Caco-2 (cell line): ENCODE results near the gene TEC. TPM values are rescaled to one million over a fixed set of nuclear protein-coding genes. Genes with fewer than 3 reads are reported as not detected.

Experiments used
- BruUV-seq: library from RNA; stranded (reverse); fragments of 400-500 nt; replicated peaks from 2 replicates; lab custom pipeline; 2021; lab: Mats Ljungman, UMichigan
- CTCF ChIA-PET: fragments of 300-600 bp; sonication (Branson Sonifier 250); formaldehyde crosslinking; loops from one replicate; lab custom pipeline; 2022; ENCODE audit warnings: antibody characterized with exemption; lab: Charles Lee
- POLR2A ChIA-PET: fragments of 300-600 bp; sonication (Branson Sonifier 250); formaldehyde crosslinking; loops from one replicate; lab custom pipeline; 2022; ENCODE audit warnings: antibody characterized with exemption; lab: Charles Lee
- DNase-seq, 2 experiments: peaks; one replicate each; pipeline versions ENCODE4 v3.0.0 to v3.0.0-alpha.2; 2020 to 2022
- H3K27me3 ChIP-seq: replicated peaks from 2 replicates; pipeline ENCODE4 v1.6.0; 2011; ENCODE audit warnings: low read length; ENCODE audit not compliant: control insufficient read depth, insufficient read depth
- H3K36me3 ChIP-seq: 2 replicates; pipeline ENCODE4 v1.5.1; 2011; ENCODE audit warnings: low read length; ENCODE audit not compliant: control insufficient read depth, insufficient read depth
- H3K4me1 ChIP-seq: fragments of 250-450 bp; sonication (Bioruptor Pico); 2 replicates; pipeline ENCODE4 v1.5.1; 2020; ENCODE audit warnings: mild to moderate bottlenecking
- H3K4me3 ChIP-seq: 2 replicates; pipeline ENCODE4 v1.5.1; 2011; ENCODE audit warnings: low read depth, mild to moderate bottlenecking, control low read depth, low read length
- H3K9me3 ChIP-seq: fragments of 250-450 bp; sonication (Bioruptor Pico); 2 replicates; pipeline ENCODE4 v1.5.1; 2020; ENCODE audit warnings: mild to moderate bottlenecking, moderate library complexity
- H3K27ac Mint-ChIP-seq: one replicate; pipeline ENCODE4 v1.8.0; 2022; ENCODE audit warnings: mixed read lengths; ENCODE audit not compliant: unreplicated experiment
- H3K27me3 Mint-ChIP-seq: one replicate; pipeline ENCODE4 v1.8.0; 2022; ENCODE audit warnings: mixed read lengths; ENCODE audit not compliant: insufficient read depth, unreplicated experiment
- H3K36me3 Mint-ChIP-seq: one replicate; pipeline ENCODE4 v1.8.0; 2022; ENCODE audit warnings: mild to moderate bottlenecking, mixed read lengths; ENCODE audit not compliant: insufficient read depth, unreplicated experiment
- H3K4me1 Mint-ChIP-seq: one replicate; pipeline ENCODE4 v1.8.0; 2022; ENCODE audit warnings: low read depth, mixed read lengths; ENCODE audit not compliant: unreplicated experiment
- H3K4me3 Mint-ChIP-seq: one replicate; pipeline ENCODE4 v1.8.0; 2022; ENCODE audit warnings: mild to moderate bottlenecking, moderate library complexity, mixed read lengths; ENCODE audit not compliant: unreplicated experiment
- H3K9me3 Mint-ChIP-seq: one replicate; pipeline ENCODE4 v1.8.0; 2022; ENCODE audit warnings: mixed read lengths; ENCODE audit not compliant: unreplicated experiment
- CTCF ChIP-seq, 2 experiments: fragments of 200-600 bp in 1 of 2; IDR thresholded peaks; 1 replicate in 1 of 2; 2 replicates in 1 of 2; pipeline versions ENCODE4 v1.5.1 to v1.8.0; 2011 to 2022; ENCODE audit warnings: antibody characterized with exemption in 1 of 2, control low read depth in 1 of 2, inconsistent platforms in 1 of 2, low read depth in 1 of 2, low read length in 1 of 2, mild to moderate bottlenecking in 1 of 2, moderate library complexity in 1 of 2; ENCODE audit not compliant: insufficient read depth in 1 of 2, severe bottlenecking in 1 of 2, unreplicated experiment in 1 of 2
- intact Hi-C: fragments of 100-400 bp; cut with micrococcal nuclease; formaldehyde crosslinking; loops from one replicate; pipeline ENCODE4 v1.10.0; 2022; ENCODE audit not compliant: unreplicated experiment
- total RNA-seq: library from RNA; stranded (reverse); gene quantifications from 2 replicates; pipeline ENCODE4 v1.2.3, GENCODE V29; 2022

TEC gene
- total RNA-seq, 1 experiment from 2014 or later, result 2.0 TPM

GRCh38 chr4:48175806-48176205 lies 93.8 kb downstream of the TEC start:
- Histone ChIP-seq H3K4me3 (no peak overlapping the region), H3K36me3 (no peaks in the 10 kb centered on the region), H3K9me3 (no peaks in the 10 kb centered on the region), H3K4me1 (no peaks in the 10 kb centered on the region), H3K27me3 (no peaks in the 10 kb centered on the region)
- Mint-ChIP-seq H3K9me3 (no peaks in the 10 kb centered on the region), H3K27ac (no peak overlapping the region), H3K4me1 (no peaks in the 10 kb centered on the region), H3K36me3 (no peaks in the 10 kb centered on the region), H3K4me3 (no peak overlapping the region), H3K27me3 (no peaks in the 10 kb centered on the region)
- intact Hi-C loops, result no loop called here
- no TSS peak for BruUV-seq
- no peak for DNase-seq
- POLR2A ChIA-PET, result no interaction called here
- CTCF ChIA-PET, result no interaction called here
- no peak for TF ChIP-seq CTCF (IDR thresholded peaks at IDR 0.05; ENCODE audit: insufficient read depth in 1 of 2, low read depth in 1 of 2, low read length in 1 of 2, severe bottlenecking in 1 of 2, unreplicated experiment in 1 of 2)

- Mint-ChIP-seq H3K9me3 (no peaks in the 10 kb centered on the region), H3K4me3 (no peak overlapping the region), H3K36me3 (no peaks in the 10 kb centered on the region), H3K4me1 (no peaks in the 10 kb centered on the region), H3K27ac (no peak overlapping the region), H3K27me3 (no peaks in the 10 kb centered on the region)
- Histone ChIP-seq H3K9me3 (no peaks in the 10 kb centered on the region), H3K36me3 (no peaks in the 10 kb centered on the region), H3K4me3 (no peak overlapping the region), H3K4me1 (no peaks in the 10 kb centered on the region), H3K27me3 (no peaks in the 10 kb centered on the region)
- no TSS peak for BruUV-seq
- TF ChIP-seq CTCF (IDR thresholded peaks at IDR 0.05; ENCODE audit: insufficient read depth in 1 of 2, low read depth in 1 of 2, low read length in 1 of 2, severe bottlenecking in 1 of 2, unreplicated experiment in 1 of 2), result no peak
- ChIA-PET POLR2A (no interaction called here), CTCF (no interaction called here)
- no peak for DNase-seq
- intact Hi-C loops, result no loop called here
Measured at GRCh38 chr4:48175328-48175727, 94.3 kb downstream of the TEC start.

GRCh38 chr4:48173056-48173991 lies 96.3 kb downstream of the TEC start:
- no peak for DNase-seq
- no peaks in the 10 kb centered on the region for H3K4me1 Mint-ChIP-seq
- CTCF ChIA-PET, result no interaction called here
- no peaks in the 10 kb centered on the region for H3K36me3 ChIP-seq
- H3K27me3 Mint-ChIP-seq, result no peaks in the 10 kb centered on the region
- BruUV-seq, result no TSS peak
- H3K4me1 ChIP-seq, result no peaks in the 10 kb centered on the region
- no peaks in the 10 kb centered on the region for H3K27me3 ChIP-seq
- no peak overlapping the region for H3K4me3 Mint-ChIP-seq
- H3K4me3 ChIP-seq, result no peak overlapping the region
- no peaks in the 10 kb centered on the region for H3K36me3 Mint-ChIP-seq
- H3K9me3 ChIP-seq, result no peaks in the 10 kb centered on the region
- H3K27ac Mint-ChIP-seq, result no peak overlapping the region
- H3K9me3 Mint-ChIP-seq, result no peaks in the 10 kb centered on the region
- TF ChIP-seq CTCF (IDR thresholded peaks at IDR 0.05; ENCODE audit: insufficient read depth in 1 of 2, low read depth in 1 of 2, low read length in 1 of 2, severe bottlenecking in 1 of 2, unreplicated experiment in 1 of 2), result no peak
- intact Hi-C loops, result no loop called here
- POLR2A ChIA-PET, result no interaction called here
